Fibroblast of mammary gland (primary cell): ENCODE results near the gene GOLGA5.
"Not testable (repeated sequence)": the region's sequence is repeated elsewhere in the genome, so short reads cannot be mapped to it uniquely, and the experiment has no call there.

Experiments used
- DNase-seq: peaks from one replicate; pipeline ENCODE4 v3.0.0-alpha.2; 2010; ENCODE audit warnings: low read depth
- H3K4me3 ChIP-seq: 2 replicates; pipeline ENCODE4 v1.5.1; 2011; ENCODE audit warnings: low read depth, mild to moderate bottlenecking, low read length, moderate library complexity; ENCODE audit not compliant: control insufficient read depth
- CTCF ChIP-seq: conservative IDR thresholded peaks from 2 replicates; pipeline ENCODE4 v1.5.1; 2011; ENCODE audit warnings: low read depth, low read length, inconsistent platforms; ENCODE audit not compliant: control insufficient read depth, insufficient read depth

Gene GOLGA5

DNA sequence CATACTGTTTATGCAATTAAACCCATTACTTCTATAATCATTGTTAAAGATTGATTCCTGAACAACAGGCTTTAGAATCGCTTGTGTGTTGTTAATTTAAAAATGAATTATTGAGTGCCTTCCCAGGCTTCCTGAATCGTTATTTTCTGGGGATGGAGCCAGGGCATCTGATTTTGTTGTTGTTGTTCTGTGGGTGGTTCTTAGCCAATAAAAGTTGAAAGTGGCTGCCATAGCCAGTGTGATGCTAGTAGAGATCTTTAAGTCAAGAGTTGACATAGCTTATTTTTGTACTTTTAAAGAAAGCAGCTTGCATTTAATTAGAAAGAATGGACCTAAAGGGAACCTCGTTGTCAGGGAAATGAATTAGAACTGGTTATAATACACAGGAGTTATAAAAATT lies 6.4 kb downstream of the GOLGA5 start:
- H3K4me3 ChIP-seq, result no peak overlapping the region
- DNase-seq, result no peak
- no peak for TF ChIP-seq CTCF

GRCh38 chr14:92801917-92802316 lies 7.8 kb downstream of the GOLGA5 start:
- no peak for TF ChIP-seq CTCF
- DNase-seq, result no peak
- no peak overlapping the region for H3K4me3 ChIP-seq

DNA sequence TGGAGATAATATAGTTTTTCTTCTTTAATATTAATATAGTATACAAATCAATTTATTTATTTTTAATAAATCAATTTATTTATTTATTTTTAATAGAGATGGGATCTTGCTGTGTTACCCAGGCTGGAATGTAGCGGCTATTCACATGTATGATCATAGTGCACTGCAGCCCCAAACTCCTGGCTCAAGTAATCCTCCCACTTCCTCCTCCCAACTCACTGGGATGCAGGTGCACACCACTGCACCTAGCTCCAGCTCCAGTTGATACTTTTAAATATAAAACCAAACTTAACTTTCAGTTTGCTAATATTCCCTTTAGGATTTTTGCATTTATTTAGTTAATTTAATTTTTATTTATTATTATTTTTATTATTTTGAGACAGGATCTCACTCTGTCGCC lies 8.6 kb downstream of the GOLGA5 start:
- TF ChIP-seq CTCF, result no peak
- no peak for DNase-seq
- H3K4me3 ChIP-seq, result no peak overlapping the region

DNA sequence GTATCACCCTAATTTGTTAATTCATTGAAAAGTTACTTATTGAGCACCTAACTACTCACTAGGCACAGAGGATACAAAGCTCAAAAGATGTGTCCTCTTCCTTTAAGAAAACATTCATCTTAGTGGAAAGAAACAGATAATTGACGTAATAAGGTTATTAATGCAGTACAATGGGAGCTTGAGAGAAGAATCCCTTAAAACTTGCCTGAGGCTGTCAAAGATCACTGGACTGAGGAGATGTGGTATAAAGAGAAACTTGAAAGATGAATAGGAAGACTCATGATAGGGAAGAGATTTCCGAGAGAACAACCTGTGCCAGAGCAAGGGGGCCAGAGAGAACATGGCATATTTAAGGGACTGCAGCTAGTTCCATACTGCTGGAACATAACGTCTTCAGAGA lies 19.1 kb downstream of the GOLGA5 start:
- DNase-seq, result no peak
- no peak overlapping the region for H3K4me3 ChIP-seq
- TF ChIP-seq CTCF, result no peak

- H3K4me3 ChIP-seq, result no peak overlapping the region
- no peak for TF ChIP-seq CTCF
- DNase-seq, result no peak
Observed at GRCh38 chr14:92819011-92819597, 25.0 kb downstream of the GOLGA5 start.

DNA sequence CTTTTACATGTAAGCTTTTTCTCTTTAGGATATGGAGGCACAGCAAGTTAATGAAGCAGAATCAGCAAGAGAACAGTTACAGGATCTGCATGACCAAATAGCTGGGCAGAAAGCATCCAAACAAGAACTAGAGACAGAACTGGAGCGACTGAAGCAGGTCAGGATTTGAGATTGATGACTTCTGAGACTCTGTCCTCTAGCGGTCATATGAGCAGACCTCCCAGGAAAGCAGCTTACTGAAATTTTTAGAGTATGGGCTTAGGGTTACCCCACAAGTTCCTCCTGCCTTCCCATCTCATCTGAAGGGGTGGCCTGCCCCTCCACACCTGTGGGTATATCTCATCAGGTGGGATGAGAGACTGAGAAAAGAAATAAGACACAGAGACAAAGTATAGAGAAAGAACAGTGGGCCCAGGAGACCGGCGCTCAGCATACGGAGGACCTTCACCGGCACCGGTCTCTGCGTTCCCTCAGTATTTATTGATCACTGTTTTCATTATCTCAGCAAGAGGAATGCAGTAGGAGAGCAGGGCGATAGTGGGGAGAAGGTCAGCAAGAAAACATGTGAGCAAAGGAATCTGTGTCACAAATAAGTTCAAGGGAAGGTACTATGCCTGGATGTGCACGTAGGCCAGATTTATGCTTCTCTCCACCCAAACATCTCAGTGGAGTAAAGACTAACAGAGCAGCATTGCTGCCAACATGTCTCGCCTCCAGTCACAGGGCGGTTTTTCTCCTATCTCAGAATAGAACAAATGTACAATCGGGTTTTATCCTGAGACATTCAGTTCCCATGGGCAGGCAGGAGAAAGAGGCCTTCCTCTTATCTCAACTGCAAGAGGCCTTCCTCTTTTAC lies 25.8 kb downstream of the GOLGA5 start:
- H3K4me3 ChIP-seq, DNase-seq: not testable (repeated sequence)

DNA sequence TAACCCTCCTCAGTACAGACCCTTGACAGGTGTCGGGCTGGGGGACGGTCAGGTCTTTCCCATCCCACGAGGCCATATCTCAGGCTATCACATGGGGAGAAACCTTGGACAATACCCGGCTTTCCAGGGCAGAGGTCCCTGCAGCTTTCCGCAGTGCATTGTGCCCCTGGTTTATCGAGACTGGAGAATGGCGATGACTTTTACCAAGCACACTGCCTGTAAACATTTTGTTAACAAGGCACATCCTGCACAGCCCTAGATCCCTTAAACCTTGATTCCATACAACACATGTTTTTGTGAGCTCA lies 26.4 kb downstream of the GOLGA5 start:
- DNase-seq, result not testable (repeated sequence)

GRCh38 chr14:92830902-92831301 lies 36.8 kb downstream of the GOLGA5 start:
- H3K4me3 ChIP-seq, result no peak overlapping the region
- no peak for DNase-seq
- no peak for TF ChIP-seq CTCF

More for the DNA sequence above, 26.4 kb downstream of the GOLGA5 start:
- not testable (repeated sequence) for H3K4me3 ChIP-seq
